HepG2 (cell line): ENCODE results near the gene CAPN8. TPM values are rescaled to one million over a fixed set of nuclear protein-coding genes. Genes with fewer than 3 reads are reported as not detected.

Experiments
- ATAC-seq: fragments of 200-7000 bp; cut with Tn5 transposase; 3 replicates; pipeline ENCODE4 v1.9.1; 2020; ENCODE audit warnings: mild to moderate bottlenecking, moderate library complexity
- BruUV-seq: library from RNA; stranded (reverse); fragments of 400-500 nt; replicated peaks from 2 replicates; lab custom pipeline; 2021; lab: Mats Ljungman, UMichigan
- CTCF ChIA-PET: fragments of 300-600 bp; formaldehyde crosslinking; extraction: SDS; loops from one replicate; lab custom pipeline; 2021; ENCODE audit warnings: low total read pairs, inconsistent platforms, low intra/inter-chr PET ratio; lab: Yijun Ruan, JAX
- POLR2A ChIA-PET: fragments of 350-600 bp; sonication (Branson Sonifier 250); formaldehyde crosslinking; loops from one replicate; lab custom pipeline; 2020; ENCODE audit warnings: antibody characterized with exemption, inconsistent platforms; lab: Yijun Ruan, JAX
- DNase-seq: peaks from one replicate; pipeline ENCODE4 v3.0.0-alpha.2; 2015; ENCODE audit warnings: low spot score
- FAIRE-seq: peaks from 3 replicates; lab custom pipeline; 2011; peaks lifted over from hg19 to GRCh38; lab: Jason Lieb, UNC
- H2AFZ ChIP-seq: one replicate; pipeline ENCODE4 v1.6.1; 2011; ENCODE audit warnings: low read length, inconsistent platforms
- H3K27ac ChIP-seq: fragments of 300-600 bp; 3 replicates; pipeline ENCODE4 v1.8.0; 2011; ENCODE audit warnings: mixed run types, mild to moderate bottlenecking, mixed read lengths, low read length, inconsistent platforms; ENCODE audit not compliant: insufficient read depth; ENCODE audit errors: extremely low read length
- H3K27me3 ChIP-seq, 2 experiments: fragments of 200-600 bp in 1 of 2; 2 replicates in 1 of 2; 3 replicates in 1 of 2; pipeline versions ENCODE4 v1.6.0 to v1.8.0; 2011; ENCODE audit warnings: low read length in 2 of 2, mild to moderate bottlenecking in 2 of 2, moderate library complexity in 2 of 2, inconsistent platforms in 1 of 2; ENCODE audit not compliant: insufficient read depth in 2 of 2, control insufficient read depth in 1 of 2
- H3K36me3 ChIP-seq, 2 experiments: fragments of 200-600 bp in 1 of 2; replicated peaks in 1 of 2; 2 replicates in 1 of 2; 3 replicates in 1 of 2; pipeline versions ENCODE4 v1.5.1 to v1.8.0; 2011; ENCODE audit warnings: low read length in 2 of 2, inconsistent platforms in 1 of 2; ENCODE audit not compliant: insufficient read depth in 2 of 2, control insufficient read depth in 1 of 2
- H3K4me1 ChIP-seq: 2 replicates; pipeline ENCODE4 v1.5.1; 2012; ENCODE audit warnings: low read length, inconsistent platforms; ENCODE audit not compliant: insufficient read depth
- H3K4me2 ChIP-seq: 2 replicates; pipeline ENCODE4 v1.6.0; 2011; ENCODE audit warnings: low read depth, low read length, inconsistent platforms
- H3K4me3 ChIP-seq, 3 experiments: fragments of 200-600 bp in 1 of 3; sonication (generic), shearing (Covaris generic) in 1 of 3; replicated peaks in 1 of 3; 2 replicates each; pipeline ENCODE4 v1.5.1; 2011 to 2016; ENCODE audit warnings: low read length in 3 of 3, inconsistent platforms in 2 of 3, low read depth in 2 of 3, mild to moderate bottlenecking in 2 of 3, control low read depth in 1 of 3, mixed read lengths in 1 of 3; ENCODE audit not compliant: insufficient read depth in 1 of 3
- H3K79me2 ChIP-seq: one replicate; pipeline ENCODE4 v1.6.1; 2011; ENCODE audit warnings: low read length, inconsistent platforms; ENCODE audit not compliant: insufficient read depth
- H3K9ac ChIP-seq: 2 replicates; pipeline ENCODE4 v1.6.0; 2011; ENCODE audit warnings: mild to moderate bottlenecking, low read depth, low read length, inconsistent platforms; ENCODE audit not compliant: insufficient read depth
- H3K9me3 ChIP-seq: 2 replicates; pipeline ENCODE4 v1.5.1; 2012; ENCODE audit warnings: mild to moderate bottlenecking, low read length
- H4K20me1 ChIP-seq: 2 replicates; pipeline ENCODE4 v1.6.0; 2011; ENCODE audit warnings: inconsistent platforms, mild to moderate bottlenecking, low read length, moderate library complexity; ENCODE audit not compliant: insufficient read depth
- ETS1 ChIP-seq: sonication (generic); formaldehyde crosslinking; IDR thresholded peaks from 2 replicates; pipeline ENCODE4 v1.4.0; 2020; ENCODE audit warnings: missing genetic modification reagents
- GZF1 ChIP-seq: sonication (generic); formaldehyde crosslinking; IDR thresholded peaks from 2 replicates; pipeline ENCODE4 v1.5.1; 2020; ENCODE audit warnings: mild to moderate bottlenecking, missing genetic modification reagents
- MAFG ChIP-seq: sonication (generic); formaldehyde crosslinking; IDR thresholded peaks from 2 replicates; pipeline ENCODE4 v1.5.1; 2020; ENCODE audit warnings: mild to moderate bottlenecking, missing genetic modification reagents
- MIER2 ChIP-seq: IDR thresholded peaks from 2 replicates; pipeline ENCODE4 v1.6.1; 2016; ENCODE audit warnings: missing biosample characterization, missing genetic modification reagents
- MIER3 ChIP-seq: IDR thresholded peaks from 2 replicates; pipeline ENCODE4 v1.6.1; 2016; ENCODE audit warnings: missing compliant biosample characterization, borderline replicate concordance
- MXD4 ChIP-seq: IDR thresholded peaks from 2 replicates; pipeline ENCODE4 v1.6.1; 2016; ENCODE audit warnings: mild to moderate bottlenecking, missing biosample characterization, missing genetic modification reagents
- NONO ChIP-seq, 2 experiments: fragments of 450-650 bp in 1 of 2; sonication (generic) in 1 of 2; formaldehyde crosslinking in 1 of 2; IDR thresholded peaks in 1 of 2; conservative IDR thresholded peaks in 1 of 2; 2 replicates each; pipeline versions ENCODE4 v1.6.1 to v1.8.0; 2017 to 2022; ENCODE audit warnings: mild to moderate bottlenecking in 1 of 2, missing genetic modification reagents in 1 of 2, moderate library complexity in 1 of 2
- PHF8 ChIP-seq: sonication (generic); formaldehyde crosslinking; IDR thresholded peaks from 2 replicates; pipeline ENCODE4 v1.5.0; 2020; ENCODE audit warnings: missing genetic modification reagents
- SALL2 ChIP-seq: sonication (generic); formaldehyde crosslinking; IDR thresholded peaks from 2 replicates; pipeline ENCODE4 v1.8.1; 2023; ENCODE audit warnings: mild to moderate bottlenecking, missing genetic modification reagents, inconsistent platforms
- SAP130 ChIP-seq: IDR thresholded peaks from 2 replicates; pipeline ENCODE4 v1.6.1; 2016; ENCODE audit warnings: low read depth
- SMARCC2 ChIP-seq: fragments of 450-650 bp; IDR thresholded peaks from 2 replicates; pipeline ENCODE4 v1.6.1; 2017; ENCODE audit warnings: antibody characterized with exemption, mild to moderate bottlenecking
- SMYD3 ChIP-seq: sonication (generic); formaldehyde crosslinking; IDR thresholded peaks from 2 replicates; pipeline ENCODE4 v1.8.1; 2023; ENCODE audit warnings: mild to moderate bottlenecking, missing genetic modification reagents
- SOX5 ChIP-seq: IDR thresholded peaks from 2 replicates; pipeline ENCODE4 v1.6.1; 2016; ENCODE audit warnings: borderline replicate concordance
- TAF1 ChIP-seq: sonication (generic); formaldehyde crosslinking; IDR thresholded peaks from 2 replicates; pipeline ENCODE4 v1.4.0; 2020; ENCODE audit warnings: missing genetic modification reagents
- ZBTB39 ChIP-seq: sonication (generic); formaldehyde crosslinking; IDR thresholded peaks from 2 replicates; pipeline ENCODE4 v1.5.0; 2020; ENCODE audit warnings: missing genetic modification reagents
- ZFP90 ChIP-seq: sonication (generic); formaldehyde crosslinking; IDR thresholded peaks from 2 replicates; pipeline ENCODE4 v1.8.0; 2022; ENCODE audit warnings: missing genetic modification reagents, mild to moderate bottlenecking, inconsistent platforms, borderline replicate concordance
- ZNF33A ChIP-seq: sonication (generic); formaldehyde crosslinking; IDR thresholded peaks from 2 replicates; pipeline ENCODE4 v1.5.1; 2020; ENCODE audit warnings: missing genetic modification reagents, mild to moderate bottlenecking, moderate library complexity, borderline replicate concordance
- ZNF350 ChIP-seq: sonication (generic); formaldehyde crosslinking; IDR thresholded peaks from 2 replicates; pipeline ENCODE4 v1.4.0; 2020; ENCODE audit warnings: mild to moderate bottlenecking, low read depth, missing genetic modification reagents, borderline replicate concordance
- ZNF558 ChIP-seq: sonication (generic); formaldehyde crosslinking; IDR thresholded peaks from 2 replicates; pipeline ENCODE4 v1.9.0; 2022; ENCODE audit warnings: mild to moderate bottlenecking, missing genetic modification reagents, borderline replicate concordance
- ZNF629 ChIP-seq: sonication (generic); formaldehyde crosslinking; conservative IDR thresholded peaks from 2 replicates; pipeline ENCODE4 v1.5.0; 2020; ENCODE audit warnings: missing genetic modification reagents
- ZNF670 ChIP-seq: sonication (generic); formaldehyde crosslinking; IDR thresholded peaks from 2 replicates; pipeline ENCODE4 v1.8.0; 2022; ENCODE audit warnings: mild to moderate bottlenecking, missing genetic modification reagents, borderline replicate concordance
- ZNF672 ChIP-seq: sonication (generic); formaldehyde crosslinking; IDR thresholded peaks from 2 replicates; pipeline ENCODE4 v1.8.1; 2022; ENCODE audit warnings: missing genetic modification reagents
- ZSCAN30 ChIP-seq: sonication (generic); formaldehyde crosslinking; IDR thresholded peaks from 2 replicates; pipeline ENCODE4 v1.5.0; 2020; ENCODE audit warnings: mild to moderate bottlenecking, missing genetic modification reagents
- WGBS: methylation state at CpG from one replicate; pipeline ENCODE4 v1.1.6; 2017; ENCODE audit warnings: low lambda C conversion rate; 5-methylcytosine and 5-hydroxymethylcytosine counted together
- in situ Hi-C: cut with HindIII; loops from 2 replicates; pipeline ENCODE4 v1.10.0; 2017; ENCODE audit warnings: low pct_unique_long_range_greater_than_20kb; ENCODE audit not compliant: extremely low pct_ligation_motif_present
- intact Hi-C: fragments of 100-400 bp; cut with micrococcal nuclease; formaldehyde crosslinking; loops from one replicate; pipeline ENCODE4 v1.10.0; 2022; ENCODE audit not compliant: unreplicated experiment
- polyA plus RNA-seq, 8 experiments: library from polyadenylated mRNA; depleted of rRNA in 3 of 8; stranded (reverse) in 7 of 8; unstranded in 1 of 8; fragments of >200 nt; fragmentation: Illumina TruSeq in 4 of 8; extraction: Trizol in 4 of 8; gene quantifications; 2 replicates each; pipeline versions ENCODE4 v1.2.1 to v1.2.3, GENCODE V29; 2011 to 2016; ENCODE audit warnings: low read depth in 4 of 8, missing spikeins in 1 of 8, mixed read lengths in 1 of 8; ENCODE audit not compliant: insufficient read depth in 1 of 8
- total RNA-seq, 5 experiments: library from RNA; depleted of rRNA; stranded (reverse); fragments of >200 nt; fragmentation: Illumina TruSeq; extraction: Trizol; gene quantifications; 2 replicates each; pipeline ENCODE4 v1.2.3, GENCODE V29; 2016; ENCODE audit warnings: low read depth in 1 of 5

CAPN8 gene
- total and polyA plus RNA-seq, 2 of the 13 experiments (the other 11 are each of a cell fraction or from before 2014, with no cell fraction given): 0.20 to 0.25 TPM

GRCh38 chr1:223621312-223621734 lies 44.2 kb downstream of the CAPN8 start:
- intact Hi-C loops: no loop called here
- Histone ChIP-seq H2AFZ (no peak overlapping the region), H4K20me1 (no peaks in the 10 kb centered on the region), H3K27ac (peak overlapping the region; percentile 11), H3K36me3 (no peaks in the 10 kb centered on the region), H3K79me2 (no peaks in the 10 kb centered on the region), H3K9me3 (no peaks in the 10 kb centered on the region), H3K4me1 (peaks cover 58% of the 10 kb centered on the region), H3K27me3 (peaks cover 0 to 5% of the 10 kb centered on the region in 2 experiments; a peak in 1 of 5 replicates), H3K9ac (no peak overlapping the region), H3K4me2 (peak overlapping the region; percentile 83), H3K4me3 (no peak overlapping the region)
- 37% methylated on average over 10 of the region's 10 CpGs for WGBS
- in situ Hi-C loops: no loop called here
- CTCF ChIA-PET: no interaction called here
- FAIRE-seq: peak; percentile 88
- POLR2A ChIA-PET: no interaction called here
- BruUV-seq: no TSS peak
- ATAC-seq: peak; percentile 67
- DNase-seq: peak; percentile 44
- TF ChIP-seq ZNF672 (CRISPR knock-in tag) (no peak), TAF1 (no peak), SMARCC2 (no peak), NONO (IDR thresholded peaks at IDR 0.05) (no peak), NONO (CRISPR knock-in tag; conservative IDR thresholded peaks at IDR 0.05) (no peak), ZNF350 (CRISPR knock-in tag) (no peak), MAFG (CRISPR knock-in tag) (no peak), ZFP90 (CRISPR knock-in tag) (no peak), SMYD3 (CRISPR knock-in tag) (no peak), SALL2 (CRISPR knock-in tag) (no peak), ZBTB39 (CRISPR knock-in tag) (no peak), MIER2 (CRISPR knock-in tag) (no peak), SAP130 (CRISPR knock-in tag) (peak; percentile 48; the same call in 1 of the 2 replicates), ZNF558 (CRISPR knock-in tag) (no peak), GZF1 (CRISPR knock-in tag) (no peak), MXD4 (CRISPR knock-in tag) (no peak), MIER3 (CRISPR knock-in tag) (no peak), ZNF670 (CRISPR knock-in tag) (no peak), ZNF33A (CRISPR knock-in tag) (no peak), ETS1 (CRISPR knock-in tag) (no peak), ZNF629 (CRISPR knock-in tag) (no peak), PHF8 (CRISPR knock-in tag) (no peak; the same call in 1 of the 2 replicates), ZSCAN30 (CRISPR knock-in tag) (no peak), SOX5 (CRISPR knock-in tag) (peak; percentile 31; the same call in 1 of the 2 replicates)
